ENCODE data around the gene EFNA5. TPM values are rescaled to one million over a fixed set of nuclear protein-coding genes. Genes with fewer than 3 reads are reported as not detected.

The EFNA5 gene
- polyA plus RNA-seq, 1 donor (not counting 4 experiments of a cell fraction or from before 2014, with no cell fraction given): 4.8 TPM

GRCh38 chr5:107633171-107633901 is 37.4 kb downstream of the EFNA5 start:
- H3K4me3 ChIP-seq (ENCODE audit: control insufficient read depth in 2 of 3, extremely low read depth in 1 of 3, insufficient read depth in 2 of 3, low read depth in 1 of 3, low read length in 3 of 3): no peak overlapping the region
- H3K27me3 ChIP-seq (ENCODE audit: control insufficient read depth, extremely low read depth, insufficient read depth, low read length): no peaks in the 10 kb centered on the region
- peaks cover 19% of the 10 kb centered on the region for H3K79me2 ChIP-seq (ENCODE audit: control insufficient read depth, insufficient read depth, low read length)
- no peak overlapping the region for H2AFZ ChIP-seq (ENCODE audit: control insufficient read depth, low read length)
- DNase-seq (ENCODE audit: low read depth, low spot score): no peak
- no peaks in the 10 kb centered on the region for H3K36me3 ChIP-seq (ENCODE audit: control insufficient read depth in 2 of 2, extremely low read depth in 1 of 2, insufficient read depth in 2 of 2, low read length in 2 of 2)
- H3K4me1 ChIP-seq (ENCODE audit: control insufficient read depth, extremely low read depth, insufficient read depth, low read length): no peaks in the 10 kb centered on the region
- no peaks in the 10 kb centered on the region for H4K20me1 ChIP-seq (ENCODE audit: control insufficient read depth, extremely low read depth, insufficient read depth, low read length)
- dilution Hi-C loops (cut with MboI; ENCODE audit: extremely low pct_ligation_motif_present, low sequenced_read_pairs): no loop called here
- FAIRE-seq: no peak
- H3K9me3 ChIP-seq (ENCODE audit: control insufficient read depth, low read depth, low read length): no peaks in the 10 kb centered on the region
- H3K9ac ChIP-seq (ENCODE audit: control insufficient read depth, extremely low read depth, insufficient read depth, low read length): no peak overlapping the region
- no peak overlapping the region for H3K27ac ChIP-seq (ENCODE audit: control insufficient read depth, insufficient read depth, low read length)
- H3K4me2 ChIP-seq (ENCODE audit: control insufficient read depth, extremely low read depth, insufficient read depth, low read depth, low read length): no peak overlapping the region
- no peak for TF ChIP-seq CTCF (optimal IDR thresholded peaks at IDR 0.05 in 1 of 3, IDR thresholded peaks at IDR 0.05 in 1 of 3, conservative IDR thresholded peaks at IDR 0.05 in 1 of 3; ENCODE audit: extremely low read depth in 1 of 3, insufficient read depth in 2 of 3, low read length in 3 of 3)
- TF ChIP-seq EZH2 (IDR thresholded peaks at IDR 0.05; ENCODE audit: low read length): no peak
- H3K9me1 ChIP-seq (ENCODE audit: control insufficient read depth, extremely low read depth, insufficient read depth, low read length): no peaks in the 10 kb centered on the region

GRCh38 chr5:107631805-107632362 is 38.9 kb downstream of the EFNA5 start:
- H3K9me3 ChIP-seq (ENCODE audit: control insufficient read depth, low read depth, low read length): no peaks in the 10 kb centered on the region
- H3K4me3 ChIP-seq (ENCODE audit: control insufficient read depth in 2 of 3, extremely low read depth in 1 of 3, insufficient read depth in 2 of 3, low read depth in 1 of 3, low read length in 3 of 3): no peak overlapping the region
- no peaks in the 10 kb centered on the region for H3K9me1 ChIP-seq (ENCODE audit: control insufficient read depth, extremely low read depth, insufficient read depth, low read length)
- TF ChIP-seq EZH2 (IDR thresholded peaks at IDR 0.05; ENCODE audit: low read length): no peak
- TF ChIP-seq CTCF (optimal IDR thresholded peaks at IDR 0.05 in 1 of 3, IDR thresholded peaks at IDR 0.05 in 1 of 3, conservative IDR thresholded peaks at IDR 0.05 in 1 of 3; ENCODE audit: extremely low read depth in 1 of 3, insufficient read depth in 2 of 3, low read length in 3 of 3): no peak
- FAIRE-seq (no peak), DNase-seq (ENCODE audit: low read depth, low spot score) (no peak)
- dilution Hi-C loops (cut with MboI; ENCODE audit: extremely low pct_ligation_motif_present, low sequenced_read_pairs): no loop called here
- H3K36me3 ChIP-seq (ENCODE audit: control insufficient read depth in 2 of 2, extremely low read depth in 1 of 2, insufficient read depth in 2 of 2, low read length in 2 of 2): no peaks in the 10 kb centered on the region
- H3K79me2 ChIP-seq (ENCODE audit: control insufficient read depth, insufficient read depth, low read length): peaks cover 17% of the 10 kb centered on the region
- no peaks in the 10 kb centered on the region for H3K27me3 ChIP-seq (ENCODE audit: control insufficient read depth, extremely low read depth, insufficient read depth, low read length)
- no peaks in the 10 kb centered on the region for H4K20me1 ChIP-seq (ENCODE audit: control insufficient read depth, extremely low read depth, insufficient read depth, low read length)
- H2AFZ ChIP-seq (ENCODE audit: control insufficient read depth, low read length): no peak overlapping the region
- no peak overlapping the region for H3K27ac ChIP-seq (ENCODE audit: control insufficient read depth, insufficient read depth, low read length)
- H3K4me2 ChIP-seq (ENCODE audit: control insufficient read depth, extremely low read depth, insufficient read depth, low read depth, low read length): no peak overlapping the region
- no peaks in the 10 kb centered on the region for H3K4me1 ChIP-seq (ENCODE audit: control insufficient read depth, extremely low read depth, insufficient read depth, low read length)
- H3K9ac ChIP-seq (ENCODE audit: control insufficient read depth, extremely low read depth, insufficient read depth, low read length): no peak overlapping the region

Data from keratinocyte (primary cell).